B cell (primary cell): ENCODE measurements around the gene ANKS1B.

ENCODE experiments used
- EZH2 ChIP-seq: IDR thresholded peaks from 2 replicates; pipeline ENCODE4 v1.6.1; 2012; ENCODE audit warnings: borderline replicate concordance, low read depth, mild to moderate bottlenecking, moderate library complexity, low read length; ENCODE audit not compliant: insufficient read depth, poor library complexity, severe bottlenecking
- TF ChIP-seq, protein P1 (sequence below): fragments of 200-600 bp; IDR thresholded peaks from one replicate; pipeline ENCODE4 v1.8.0; 2022; ENCODE audit warnings: antibody characterized with exemption, mild to moderate bottlenecking

DNA sequence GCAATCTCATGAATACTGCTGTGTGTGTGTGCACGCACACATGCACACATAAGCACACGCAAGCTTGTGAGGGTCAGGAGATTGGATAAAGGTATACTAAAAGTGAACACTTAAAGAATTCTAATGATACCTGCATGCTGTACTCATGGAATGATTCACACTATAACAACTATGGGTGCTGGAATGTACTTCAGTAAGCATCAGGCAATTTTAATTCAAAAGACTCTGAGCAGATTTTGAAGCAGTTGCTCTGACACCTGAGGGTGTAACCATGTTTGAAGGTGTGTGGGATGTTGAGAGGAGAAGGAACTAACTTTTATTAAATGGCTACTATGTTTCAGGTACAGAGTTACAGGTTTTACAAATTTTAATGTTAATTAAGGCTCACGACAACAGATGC is 275.6 kb downstream of the ANKS1B start:
- TF ChIP-seq, protein P1, sequence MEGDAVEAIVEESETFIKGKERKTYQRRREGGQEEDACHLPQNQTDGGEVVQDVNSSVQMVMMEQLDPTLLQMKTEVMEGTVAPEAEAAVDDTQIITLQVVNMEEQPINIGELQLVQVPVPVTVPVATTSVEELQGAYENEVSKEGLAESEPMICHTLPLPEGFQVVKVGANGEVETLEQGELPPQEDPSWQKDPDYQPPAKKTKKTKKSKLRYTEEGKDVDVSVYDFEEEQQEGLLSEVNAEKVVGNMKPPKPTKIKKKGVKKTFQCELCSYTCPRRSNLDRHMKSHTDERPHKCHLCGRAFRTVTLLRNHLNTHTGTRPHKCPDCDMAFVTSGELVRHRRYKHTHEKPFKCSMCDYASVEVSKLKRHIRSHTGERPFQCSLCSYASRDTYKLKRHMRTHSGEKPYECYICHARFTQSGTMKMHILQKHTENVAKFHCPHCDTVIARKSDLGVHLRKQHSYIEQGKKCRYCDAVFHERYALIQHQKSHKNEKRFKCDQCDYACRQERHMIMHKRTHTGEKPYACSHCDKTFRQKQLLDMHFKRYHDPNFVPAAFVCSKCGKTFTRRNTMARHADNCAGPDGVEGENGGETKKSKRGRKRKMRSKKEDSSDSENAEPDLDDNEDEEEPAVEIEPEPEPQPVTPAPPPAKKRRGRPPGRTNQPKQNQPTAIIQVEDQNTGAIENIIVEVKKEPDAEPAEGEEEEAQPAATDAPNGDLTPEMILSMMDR, result no peak
- TF ChIP-seq EZH2, result no peak
